Upper lobe of left lung (tissue), 6 donors: ENCODE data around the gene MGLL. TPM values are rescaled to one million over a fixed set of nuclear protein-coding genes. Genes with fewer than 3 reads are reported as not detected.

Source experiments
- ATAC-seq, 2 donors: fragments of 200-7000 bp; cut with Tn5 transposase; one replicate each; pipeline ENCODE4 v1.9.1; 2022; ENCODE audit warnings: mild to moderate bottlenecking in 2 of 2, moderate library complexity in 2 of 2; ENCODE audit not compliant: low FRiP score in 2 of 2
- DNase-seq, 2 donors: peaks; one replicate each; pipeline ENCODE4 v3.0.0-alpha.2; 2019 to 2020
- H3K27ac ChIP-seq, 4 donors: fragments of 200-600 bp; sonication (generic); one replicate each; pipeline ENCODE4 v1.5.1; 2016 to 2019
- H3K27me3 ChIP-seq, 4 donors: fragments of 200-600 bp; sonication (generic); one replicate each; pipeline ENCODE4 v1.5.1; 2017 to 2019
- H3K36me3 ChIP-seq, 4 donors: fragments of 200-600 bp; sonication (generic); one replicate each; pipeline ENCODE4 v1.5.1; 2016 to 2019
- H3K4me1 ChIP-seq, 4 donors: fragments of 200-600 bp; sonication (generic); one replicate each; pipeline ENCODE4 v1.5.1; 2018 to 2019
- H3K4me3 ChIP-seq, 4 donors: fragments of 200-600 bp; sonication (generic); one replicate each; pipeline ENCODE4 v1.5.1; 2017 to 2019; ENCODE audit warnings: mild to moderate bottlenecking in 2 of 4, moderate library complexity in 1 of 4
- H3K9me3 ChIP-seq, 4 donors: fragments of 200-600 bp; sonication (generic); one replicate each; pipeline ENCODE4 v1.5.1; 2018 to 2019
- CTCF ChIP-seq, 6 experiments: fragments of 450-650 bp in 4 of 6; fragments of 200-600 bp in 2 of 6; sonication (generic) in 2 of 6; IDR thresholded peaks; one replicate each; pipeline ENCODE4 v1.5.1; 2016 to 2019; ENCODE audit warnings: antibody characterized with exemption in 6 of 6
- EP300 ChIP-seq, 4 donors: sonication (generic); formaldehyde crosslinking; IDR thresholded peaks; one replicate each; pipeline ENCODE4 v1.5.1; 2017; ENCODE audit warnings: antibody characterized with exemption in 4 of 4, control low read depth in 2 of 4
- POLR2A ChIP-seq, 4 donors: fragments of 450-650 bp; IDR thresholded peaks; one replicate each; pipeline ENCODE4 v1.5.1; 2016 to 2017; ENCODE audit warnings: antibody characterized with exemption in 4 of 4, mild to moderate bottlenecking in 2 of 4
- POLR2AphosphoS5 ChIP-seq, 2 donors: sonication (generic); formaldehyde crosslinking; IDR thresholded peaks; one replicate each; pipeline ENCODE4 v1.5.1; 2017; ENCODE audit warnings: antibody characterized with exemption in 2 of 2
- WGBS, 2 donors: methylation state at CpG; one replicate each; pipeline ENCODE4 v1.1.5; 2017 to 2018; 5-methylcytosine and 5-hydroxymethylcytosine counted together
- total RNA-seq, 6 donors: library from RNA; depleted of rRNA in 4 of 6; stranded (reverse); fragments of >200 nt in 4 of 6; gene quantifications; one replicate each; pipeline versions ENCODE4 v1.1.0 to v1.2.1, GENCODE V29; 2016 to 2021
- donor health status: DM: no; HTN: no; CAD: no; lungs with moderate emphysema.
- donor health status: DM: no; HTN: yes; CAD: no; lungs with severe emphysema.

Gene MGLL
- total RNA-seq, 6 donors from 2014 or later: 128 to 253 (median 190) TPM

- ATAC-seq (no peak), DNase-seq (no peak)
- Histone ChIP-seq H3K4me1 (peaks cover 9 to 29% (median 23%) of the 10 kb centered on the region in 4 donors), H3K9me3 (no peaks in the 10 kb centered on the region), H3K4me3 (no peak overlapping the region), H3K36me3 (peaks cover 0 to 24% (median 12%) of the 10 kb centered on the region in 4 donors), H3K27me3 (no peaks in the 10 kb centered on the region), H3K27ac (no peak overlapping the region)
- no peak for TF ChIP-seq EP300 (IDR thresholded peaks at IDR 0.05)
- no peak for TF ChIP-seq POLR2A (IDR thresholded peaks at IDR 0.05)
- no peak for TF ChIP-seq POLR2AphosphoS5 (IDR thresholded peaks at IDR 0.05)
Measured at GRCh38 chr3:127812151-127812550, 10.2 kb downstream of the MGLL start.

GRCh38 chr3:127811717-127812116 is 10.6 kb downstream of the MGLL start:
- TF ChIP-seq POLR2A (IDR thresholded peaks at IDR 0.05): no peak
- no peak for TF ChIP-seq EP300 (IDR thresholded peaks at IDR 0.05)
- no peak for TF ChIP-seq POLR2AphosphoS5 (IDR thresholded peaks at IDR 0.05)
- TF ChIP-seq CTCF (IDR thresholded peaks at IDR 0.05): no peak
- Histone ChIP-seq H3K36me3 (peaks cover 0 to 24% (median 12%) of the 10 kb centered on the region in 4 donors), H3K27me3 (no peaks in the 10 kb centered on the region), H3K4me3 (no peak overlapping the region), H3K27ac (no peak overlapping the region), H3K4me1 (peaks cover 4 to 25% (median 19%) of the 10 kb centered on the region in 4 donors), H3K9me3 (no peaks in the 10 kb centered on the region)
- 93 to 98% methylated on average over 2 to 3 of the region's 3 CpGs for WGBS, 2 donors
- ATAC-seq (no peak), DNase-seq (no peak)

GRCh38 chr3:127809611-127810010 is 12.7 kb downstream of the MGLL start:
- ATAC-seq (no peak), DNase-seq (no peak)
- Histone ChIP-seq H3K36me3 (peaks cover 0 to 25% (median 12%) of the 10 kb centered on the region in 4 donors), H3K4me1 (peaks cover 0 to 7% (median 4%) of the 10 kb centered on the region in 4 donors), H3K4me3 (no peak overlapping the region), H3K27me3 (no peaks in the 10 kb centered on the region), H3K9me3 (no peaks in the 10 kb centered on the region), H3K27ac (no peak overlapping the region)
- TF ChIP-seq POLR2AphosphoS5 (IDR thresholded peaks at IDR 0.05): no peak
- TF ChIP-seq CTCF (IDR thresholded peaks at IDR 0.05): no peak
- TF ChIP-seq POLR2A (IDR thresholded peaks at IDR 0.05): no peak
- TF ChIP-seq EP300 (IDR thresholded peaks at IDR 0.05): no peak
- WGBS, 2 donors: 95% methylated on average over 2 of the region's 2 CpGs

- 75 to 82% methylated on average over 1 of the region's 1 CpG for WGBS, 2 donors
Measured at GRCh38 chr3:127809211-127809610, 13.1 kb downstream of the MGLL start.

GRCh38 chr3:127808197-127808596 is 14.1 kb downstream of the MGLL start:
- Histone ChIP-seq H3K27me3 (no peaks in the 10 kb centered on the region), H3K4me3 (no peak overlapping the region), H3K36me3 (peaks cover 0 to 28% (median 12%) of the 10 kb centered on the region in 4 donors), H3K4me1 (peaks cover 0 to 9% (median 4%) of the 10 kb centered on the region in 4 donors), H3K27ac (no peak overlapping the region), H3K9me3 (no peaks in the 10 kb centered on the region)
- TF ChIP-seq EP300 (IDR thresholded peaks at IDR 0.05) (no peak), CTCF (IDR thresholded peaks at IDR 0.05) (no peak), POLR2A (IDR thresholded peaks at IDR 0.05) (no peak), POLR2AphosphoS5 (IDR thresholded peaks at IDR 0.05) (no peak)
- ATAC-seq (no peak), DNase-seq (no peak)

More at GRCh38 chr3:127809211-127809610, 13.1 kb downstream of the MGLL start:
- no peak for TF ChIP-seq POLR2A (IDR thresholded peaks at IDR 0.05)
- no peak for TF ChIP-seq POLR2AphosphoS5 (IDR thresholded peaks at IDR 0.05)
- no peak for TF ChIP-seq EP300 (IDR thresholded peaks at IDR 0.05)
- no peak for TF ChIP-seq CTCF (IDR thresholded peaks at IDR 0.05)
- ATAC-seq (no peak), DNase-seq (no peak)
- H3K4me1 ChIP-seq: peaks cover 0 to 6% (median 5%) of the 10 kb centered on the region in 4 donors
- H3K9me3 ChIP-seq: no peaks in the 10 kb centered on the region
- no peak overlapping the region for H3K27ac ChIP-seq
- no peak overlapping the region for H3K4me3 ChIP-seq
- peaks cover 0 to 28% (median 12%) of the 10 kb centered on the region in 4 donors for H3K36me3 ChIP-seq
- no peaks in the 10 kb centered on the region for H3K27me3 ChIP-seq
